IPS DF 6.9 (cell line): ENCODE results near the gene ABHD11.

Experiments
- DNase-seq: peaks from one replicate; pipeline ENCODE4 v3.0.0-alpha.2; 2013; ENCODE audit warnings: low read depth, low spot score
- H3K27ac ChIP-seq: one replicate; pipeline ENCODE4 v1.5.1; 2013; ENCODE audit warnings: low read length, control low read depth
- H3K27me3 ChIP-seq: 2 replicates; pipeline ENCODE4 v1.6.1; 2013; ENCODE audit warnings: mild to moderate bottlenecking, low read length; ENCODE audit not compliant: control insufficient read depth, insufficient read depth
- H3K36me3 ChIP-seq: 2 replicates; pipeline ENCODE4 v1.6.1; 2013; ENCODE audit warnings: low read length; ENCODE audit not compliant: control insufficient read depth, insufficient read depth
- H3K4me1 ChIP-seq: 2 replicates; pipeline ENCODE4 v1.6.1; 2013; ENCODE audit warnings: low read length; ENCODE audit not compliant: control insufficient read depth, insufficient read depth
- H3K4me3 ChIP-seq: 2 replicates; pipeline ENCODE4 v1.5.1; 2013; ENCODE audit warnings: mild to moderate bottlenecking, low read length
- H3K9me3 ChIP-seq: 2 replicates; pipeline ENCODE4 v1.6.1; 2013; ENCODE audit warnings: low read length, inconsistent platforms; ENCODE audit not compliant: control insufficient read depth, insufficient read depth
- WGBS: extraction: QIAGEN DNeasy Blood & Tissue Kit; methylation state at CpG from one replicate; pipeline ENCODE4 v1.1.7; 2013; ENCODE audit warnings: mixed read lengths, missing lambda C conversion rate; ENCODE audit not compliant: insufficient read length, insufficient coverage; 5-methylcytosine and 5-hydroxymethylcytosine counted together

Gene ABHD11

GRCh38 chr7:73700581-73701134 is 37.9 kb downstream of the ABHD11 start:
- Histone ChIP-seq H3K36me3 (peaks cover 14% of the 10 kb centered on the region), H3K9me3 (no peaks in the 10 kb centered on the region), H3K4me1 (peaks cover 7% of the 10 kb centered on the region; the same call in 1 of the 2 replicates), H3K27me3 (no peaks in the 10 kb centered on the region), H3K4me3 (no peak overlapping the region), H3K27ac (no peak overlapping the region)
- WGBS = no CpG with 5 or more reads among the region's 15 CpGs
- no peak for DNase-seq

GRCh38 chr7:73700069-73700423 is 38.6 kb downstream of the ABHD11 start:
- H3K4me1 ChIP-seq = peaks cover 7% of the 10 kb centered on the region; the same call in 1 of the 2 replicates
- peaks cover 17% of the 10 kb centered on the region for H3K36me3 ChIP-seq
- no CpG with 5 or more reads among the region's 14 CpGs for WGBS
- H3K4me3 ChIP-seq = no peak overlapping the region
- H3K27me3 ChIP-seq = no peaks in the 10 kb centered on the region
- DNase-seq = no peak
- no peaks in the 10 kb centered on the region for H3K9me3 ChIP-seq
- H3K27ac ChIP-seq = no peak overlapping the region

GRCh38 chr7:73699370-73700068 is 39.1 kb downstream of the ABHD11 start:
- WGBS = no CpG with 5 or more reads among the region's 15 CpGs
- Histone ChIP-seq H3K4me3 (no peak overlapping the region), H3K27ac (no peak overlapping the region), H3K36me3 (peaks cover 19% of the 10 kb centered on the region), H3K9me3 (no peaks in the 10 kb centered on the region), H3K4me1 (peaks cover 7% of the 10 kb centered on the region; the same call in 1 of the 2 replicates), H3K27me3 (no peaks in the 10 kb centered on the region)
- DNase-seq = no peak

GRCh38 chr7:73698410-73698809 is 40.2 kb downstream of the ABHD11 start:
- H3K4me1 ChIP-seq = peaks cover 3% of the 10 kb centered on the region; the same call in 1 of the 2 replicates
- DNase-seq = no peak
- H3K9me3 ChIP-seq = no peaks in the 10 kb centered on the region
- WGBS = no CpG with 5 or more reads among the region's 7 CpGs
- no peak overlapping the region for H3K27ac ChIP-seq
- H3K4me3 ChIP-seq = no peak overlapping the region
- H3K36me3 ChIP-seq = peaks cover 30% of the 10 kb centered on the region
- no peaks in the 10 kb centered on the region for H3K27me3 ChIP-seq

- peaks cover 45% of the 10 kb centered on the region for H3K36me3 ChIP-seq
- DNase-seq = no peak
- H3K4me1 ChIP-seq = no peaks in the 10 kb centered on the region
- WGBS = no CpG with 5 or more reads among the region's 4 CpGs
- no peak overlapping the region for H3K27ac ChIP-seq
- H3K4me3 ChIP-seq = no peak overlapping the region
- no peaks in the 10 kb centered on the region for H3K9me3 ChIP-seq
- no peaks in the 10 kb centered on the region for H3K27me3 ChIP-seq
Measured at GRCh38 chr7:73696372-73696771, 42.2 kb downstream of the ABHD11 start.

- Histone ChIP-seq H3K27ac (no peak overlapping the region), H3K27me3 (no peaks in the 10 kb centered on the region), H3K4me3 (no peak overlapping the region), H3K4me1 (no peaks in the 10 kb centered on the region), H3K9me3 (no peaks in the 10 kb centered on the region), H3K36me3 (peaks cover 37% of the 10 kb centered on the region)
- no CpG with 5 or more reads among the region's 7 CpGs for whole genome bisulfite sequencing
- no peak for DNase-seq
Measured at GRCh38 chr7:73690646-73691045, 48.0 kb downstream of the ABHD11 start.

GRCh38 chr7:73688288-73688687 is 50.3 kb downstream of the ABHD11 start:
- no peaks in the 10 kb centered on the region for H3K9me3 ChIP-seq
- no CpG with 5 or more reads among the region's 8 CpGs for WGBS
- no peaks in the 10 kb centered on the region for H3K27me3 ChIP-seq
- no peak for DNase-seq
- no peak overlapping the region for H3K27ac ChIP-seq
- no peaks in the 10 kb centered on the region for H3K4me1 ChIP-seq
- peaks cover 20% of the 10 kb centered on the region for H3K36me3 ChIP-seq
- H3K4me3 ChIP-seq = no peak overlapping the region
